ENCODE measurements around the gene TMEM125. TPM values are rescaled to one million over a fixed set of nuclear protein-coding genes. Genes with fewer than 3 reads are reported as not detected.

The TMEM125 gene
- total and polyA plus RNA-seq, 2 experiments from 2014 or later, result 2.0 TPM

DNA sequence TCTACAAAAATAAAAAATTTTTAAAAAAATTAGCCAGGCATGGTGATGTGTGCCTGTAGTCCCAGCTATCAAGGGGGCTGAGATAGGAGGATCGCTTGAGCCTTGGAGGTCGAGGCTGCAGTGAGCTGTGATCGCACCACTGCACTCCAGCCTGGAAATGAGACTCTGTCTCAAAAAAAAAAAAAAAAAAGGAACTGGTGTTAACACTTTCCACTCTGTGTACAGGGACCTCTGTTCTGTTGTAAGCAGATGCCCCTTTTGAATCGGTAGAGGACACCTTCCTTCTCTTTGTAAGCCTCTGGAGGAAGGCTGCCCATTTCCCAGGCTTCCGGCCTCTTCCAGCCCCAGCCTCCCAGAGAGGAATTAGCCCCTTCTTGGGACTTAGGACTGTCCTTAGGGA, 22.9 kb downstream of the TMEM125 start:
- no peak for DNase-seq (ENCODE audit: low read depth in 1 of 2, low spot score in 1 of 2)
- Histone ChIP-seq H3K27ac (no peak overlapping the region), H3K36me3 (no peaks in the 10 kb centered on the region), H3K4me1 (ENCODE audit: low read depth) (peaks cover 13% of the 10 kb centered on the region), H3K4me3 (no peak overlapping the region), H3K9me3 (ENCODE audit: low read depth) (no peaks in the 10 kb centered on the region), H3K27me3 (no peaks in the 10 kb centered on the region)
- TF ChIP-seq, protein P1, sequence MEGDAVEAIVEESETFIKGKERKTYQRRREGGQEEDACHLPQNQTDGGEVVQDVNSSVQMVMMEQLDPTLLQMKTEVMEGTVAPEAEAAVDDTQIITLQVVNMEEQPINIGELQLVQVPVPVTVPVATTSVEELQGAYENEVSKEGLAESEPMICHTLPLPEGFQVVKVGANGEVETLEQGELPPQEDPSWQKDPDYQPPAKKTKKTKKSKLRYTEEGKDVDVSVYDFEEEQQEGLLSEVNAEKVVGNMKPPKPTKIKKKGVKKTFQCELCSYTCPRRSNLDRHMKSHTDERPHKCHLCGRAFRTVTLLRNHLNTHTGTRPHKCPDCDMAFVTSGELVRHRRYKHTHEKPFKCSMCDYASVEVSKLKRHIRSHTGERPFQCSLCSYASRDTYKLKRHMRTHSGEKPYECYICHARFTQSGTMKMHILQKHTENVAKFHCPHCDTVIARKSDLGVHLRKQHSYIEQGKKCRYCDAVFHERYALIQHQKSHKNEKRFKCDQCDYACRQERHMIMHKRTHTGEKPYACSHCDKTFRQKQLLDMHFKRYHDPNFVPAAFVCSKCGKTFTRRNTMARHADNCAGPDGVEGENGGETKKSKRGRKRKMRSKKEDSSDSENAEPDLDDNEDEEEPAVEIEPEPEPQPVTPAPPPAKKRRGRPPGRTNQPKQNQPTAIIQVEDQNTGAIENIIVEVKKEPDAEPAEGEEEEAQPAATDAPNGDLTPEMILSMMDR (IDR thresholded peaks at IDR 0.05; ENCODE audit: low read depth, low read length), result no peak

DNA sequence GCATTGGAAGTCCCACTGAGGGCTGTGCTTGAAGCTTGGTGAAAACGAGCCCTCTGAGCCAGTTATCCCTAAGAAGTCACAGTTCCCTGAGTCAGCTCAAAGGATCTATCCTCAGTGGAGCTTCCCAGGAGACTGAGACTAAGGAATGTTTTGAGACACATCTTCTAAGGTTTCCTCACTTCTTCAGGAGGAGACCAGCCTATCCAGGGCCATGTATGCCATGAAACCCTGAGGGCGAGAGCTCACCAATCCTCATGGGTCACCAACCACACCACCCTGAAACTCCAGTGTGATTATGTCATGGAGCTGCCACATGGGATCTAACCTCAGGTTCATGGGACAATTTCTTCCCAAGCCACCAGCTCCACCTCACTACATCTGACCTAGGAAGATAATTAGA, 23.4 kb downstream of the TMEM125 start:
- TF ChIP-seq, protein P1 (IDR thresholded peaks at IDR 0.05; ENCODE audit: low read depth, low read length), result no peak
- H3K36me3 ChIP-seq, result no peaks in the 10 kb centered on the region
- peaks cover 13% of the 10 kb centered on the region for H3K4me1 ChIP-seq (ENCODE audit: low read depth)
- H3K9me3 ChIP-seq (ENCODE audit: low read depth), result no peaks in the 10 kb centered on the region
- H3K4me3 ChIP-seq, result no peak overlapping the region
- no peak for DNase-seq (ENCODE audit: low read depth in 1 of 2, low spot score in 1 of 2)
- no peak overlapping the region for H3K27ac ChIP-seq
- H3K27me3 ChIP-seq, result no peaks in the 10 kb centered on the region

DNA sequence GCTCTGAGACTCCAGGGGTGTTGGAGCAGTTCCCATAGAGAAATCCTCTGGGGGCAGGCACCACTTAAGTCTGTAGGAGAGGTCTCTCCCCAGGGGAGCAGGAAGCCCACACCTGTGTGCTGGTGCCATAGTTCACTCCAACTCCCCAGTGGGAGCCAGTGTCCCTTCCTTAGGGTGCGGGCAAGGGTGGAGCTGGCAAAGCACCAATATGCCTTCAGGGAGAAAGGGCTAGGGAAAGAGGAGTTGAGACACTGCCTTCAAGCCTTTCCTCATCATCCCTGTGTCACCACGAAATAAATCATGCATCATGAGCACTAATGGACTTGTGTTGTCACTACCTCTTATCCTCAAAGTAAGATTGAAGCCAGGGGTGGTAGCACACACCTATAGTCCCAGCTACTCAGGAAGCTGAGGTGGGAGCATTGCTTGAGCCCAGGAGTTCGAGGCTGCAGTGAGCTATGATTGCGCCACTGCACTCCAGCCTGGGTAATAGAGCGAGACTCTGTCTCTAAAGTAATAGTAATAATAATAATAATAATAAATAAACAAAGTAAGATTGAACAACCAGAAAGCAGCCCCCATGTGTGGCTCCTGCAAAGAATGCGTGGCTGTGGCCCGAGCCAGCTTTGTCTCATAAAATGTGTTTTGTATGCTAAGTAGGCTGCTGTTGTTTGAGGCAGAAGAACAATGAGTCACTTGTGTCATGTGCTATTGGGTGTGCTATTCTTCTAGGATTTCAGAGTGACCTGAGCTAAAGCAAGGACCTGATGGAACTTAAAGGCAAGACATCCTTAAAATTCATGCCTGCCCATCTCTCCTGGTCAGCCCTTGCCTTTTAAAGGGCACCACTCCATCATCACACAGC, 24.3 kb downstream of the TMEM125 start:
- no peak overlapping the region for H3K27ac ChIP-seq
- H3K9me3 ChIP-seq (ENCODE audit: low read depth), result no peaks in the 10 kb centered on the region
- no peaks in the 10 kb centered on the region for H3K27me3 ChIP-seq
- TF ChIP-seq, protein P1 (IDR thresholded peaks at IDR 0.05; ENCODE audit: low read depth, low read length), result no peak
- H3K4me3 ChIP-seq, result no peak overlapping the region
- peaks cover 13% of the 10 kb centered on the region for H3K4me1 ChIP-seq (ENCODE audit: low read depth)
- peak in 1 of 2 donors; percentile 38 for DNase-seq (ENCODE audit: low read depth in 1 of 2, low spot score in 1 of 2)
- no peaks in the 10 kb centered on the region for H3K36me3 ChIP-seq

DNA sequence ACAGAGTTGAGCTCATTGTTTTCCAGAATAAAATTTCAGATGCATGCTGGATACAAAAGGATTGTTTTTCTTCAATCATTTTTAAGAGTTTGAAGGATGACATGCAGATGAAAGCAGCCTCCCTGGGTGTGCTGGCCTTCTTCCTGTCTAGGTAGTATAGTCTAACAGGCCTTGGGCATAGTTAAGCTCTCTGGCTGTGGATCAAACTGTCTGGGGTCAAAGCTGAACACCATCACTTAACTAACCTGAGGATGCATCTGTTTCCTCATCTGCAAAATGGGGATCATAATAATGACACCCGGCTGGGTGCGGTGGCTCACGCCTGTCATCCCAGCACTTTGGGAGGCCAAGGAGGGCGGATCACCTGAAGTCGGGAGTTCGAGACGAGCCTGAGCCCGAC, 25.0 kb downstream of the TMEM125 start:
- Histone ChIP-seq H3K9me3 (ENCODE audit: low read depth) (no peaks in the 10 kb centered on the region), H3K4me3 (no peak overlapping the region), H3K27ac (no peak overlapping the region), H3K36me3 (no peaks in the 10 kb centered on the region), H3K4me1 (ENCODE audit: low read depth) (peaks cover 13% of the 10 kb centered on the region), H3K27me3 (no peaks in the 10 kb centered on the region)
- no peak for DNase-seq (ENCODE audit: low read depth in 1 of 2, low spot score in 1 of 2)
- TF ChIP-seq, protein P1 (IDR thresholded peaks at IDR 0.05; ENCODE audit: low read depth, low read length), result no peak

GRCh38 chr1:43296207-43296606, 26.4 kb downstream of the TMEM125 start:
- H3K27ac ChIP-seq, result peak overlapping the region; percentile 62
- DNase-seq (ENCODE audit: low read depth in 1 of 2, low spot score in 1 of 2), result no peak
- no peaks in the 10 kb centered on the region for H3K27me3 ChIP-seq
- H3K36me3 ChIP-seq, result no peaks in the 10 kb centered on the region
- H3K4me3 ChIP-seq, result no peak overlapping the region
- TF ChIP-seq, protein P1 (IDR thresholded peaks at IDR 0.05; ENCODE audit: low read depth, low read length), result no peak
- H3K9me3 ChIP-seq (ENCODE audit: low read depth), result no peaks in the 10 kb centered on the region
- peaks cover 13% of the 10 kb centered on the region for H3K4me1 ChIP-seq (ENCODE audit: low read depth)
